GM12878 (cell line): Measurements from ENCODE around the gene ZNF507. TPM values are rescaled to one million over a fixed set of nuclear protein-coding genes. Genes with fewer than 3 reads are reported as not detected.

Experiments
- ATAC-seq: fragments of 200-7000 bp; cut with Tn5 transposase; 3 replicates; pipeline ENCODE4 v1.9.1; 2020; ENCODE audit warnings: mild to moderate bottlenecking, moderate library complexity
- BruUV-seq: library from RNA; stranded (reverse); fragments of 400-500 nt; replicated peaks from 2 replicates; lab custom pipeline; 2021; lab: Mats Ljungman, UMichigan
- CTCF ChIA-PET: fragments of 300-600 bp; sonication (Branson Sonifier 250); formaldehyde crosslinking; extraction: SDS; loops from one replicate; lab custom pipeline; 2021; ENCODE audit warnings: inconsistent platforms; lab: Yijun Ruan, JAX
- POLR2A ChIA-PET: fragments of 350-600 bp; formaldehyde crosslinking; extraction: SDS; loops from one replicate; lab custom pipeline; 2021; ENCODE audit warnings: inconsistent platforms; lab: Charles Lee
- RAD21 ChIA-PET: fragments of 300-600 bp; sonication (Branson Sonifier 250); formaldehyde crosslinking; loops from one replicate; lab custom pipeline; 2023; ENCODE audit warnings: antibody characterized with exemption; ENCODE audit not compliant: unreplicated experiment; lab: Charles Lee
- SMC1A ChIA-PET: fragments of 300-600 bp; sonication (Branson Sonifier 250); formaldehyde crosslinking; loops from one replicate; lab custom pipeline; 2023; ENCODE audit not compliant: unreplicated experiment, uncharacterized antibody; lab: Charles Lee
- DNase-seq: peaks from one replicate; pipeline ENCODE4 v3.0.0-alpha.2; 2011; ENCODE audit warnings: low read depth, low spot score
- FAIRE-seq: peaks from 3 replicates; lab custom pipeline; 2011; peaks lifted over from hg19 to GRCh38; lab: Jason Lieb, UNC
- H2AFZ ChIP-seq: 2 replicates; pipeline ENCODE4 v1.6.0; 2011; ENCODE audit warnings: low read depth, low read length, control low read depth; ENCODE audit not compliant: control insufficient read depth
- H3K27ac ChIP-seq: 2 replicates; pipeline ENCODE4 v1.5.1; 2011; ENCODE audit warnings: control low read depth; ENCODE audit not compliant: control insufficient read depth, insufficient read depth
- H3K27me3 ChIP-seq, 2 experiments: replicated peaks in 1 of 2; 2 replicates each; pipeline versions ENCODE4 v1.6.0 to v1.6.1; 2011; ENCODE audit warnings: low read length in 1 of 2; ENCODE audit not compliant: control insufficient read depth in 2 of 2, insufficient read depth in 2 of 2
- H3K36me3 ChIP-seq, 2 experiments: 2 replicates each; pipeline ENCODE4 v1.5.1; 2011; ENCODE audit warnings: low read length in 1 of 2; ENCODE audit not compliant: control insufficient read depth in 2 of 2, insufficient read depth in 2 of 2
- H3K4me1 ChIP-seq: 2 replicates; pipeline ENCODE4 v1.6.1; 2011; ENCODE audit warnings: mild to moderate bottlenecking, low read length, moderate library complexity, mixed read lengths; ENCODE audit not compliant: control insufficient read depth, insufficient read depth
- H3K4me2 ChIP-seq: 2 replicates; pipeline ENCODE4 v1.6.0; 2011; ENCODE audit warnings: control low read depth; ENCODE audit not compliant: control insufficient read depth, insufficient read depth
- H3K4me3 ChIP-seq: fragments of 200-600 bp; sonication (generic); 2 replicates; pipeline ENCODE4 v1.5.1; 2016
- H3K79me2 ChIP-seq: 2 replicates; pipeline ENCODE4 v1.6.0; 2011; ENCODE audit warnings: low read length; ENCODE audit not compliant: control insufficient read depth, insufficient read depth
- H3K9ac ChIP-seq: 2 replicates; pipeline ENCODE4 v1.8.0; 2011; ENCODE audit warnings: low read length, control low read depth, mixed read lengths; ENCODE audit not compliant: control insufficient read depth, insufficient read depth
- H3K9me3 ChIP-seq: replicated peaks from 3 replicates; pipeline ENCODE4 v1.5.1; 2011; ENCODE audit warnings: mild to moderate bottlenecking, low read length; ENCODE audit not compliant: control insufficient read depth, insufficient read depth
- H4K20me1 ChIP-seq: 2 replicates; pipeline ENCODE4 v1.6.0; 2011; ENCODE audit not compliant: control insufficient read depth, insufficient read depth
- CHD1 ChIP-seq: IDR thresholded peaks from 2 replicates; pipeline ENCODE4 v1.6.1; 2012; ENCODE audit warnings: low read depth, low read length, improper control_type of control experiment
- CHD2 ChIP-seq: IDR thresholded peaks from 2 replicates; pipeline ENCODE4 v1.6.1; 2011; ENCODE audit warnings: low read depth, low read length, improper control_type of control experiment, borderline replicate concordance
- EED ChIP-seq: sonication (generic); IDR thresholded peaks from 2 replicates; pipeline ENCODE4 v1.6.1; 2016; ENCODE audit warnings: antibody characterized with exemption, low read depth
- EGR1 ChIP-seq, 2 experiments: IDR thresholded peaks; 1 replicate in 1 of 2; 2 replicates in 1 of 2; pipeline ENCODE4 v1.6.1; 2011 to 2012; ENCODE audit warnings: low read depth in 2 of 2, low read length in 2 of 2, borderline replicate concordance in 1 of 2, mild to moderate bottlenecking in 1 of 2, moderate library complexity in 1 of 2
- GABPA ChIP-seq: IDR thresholded peaks from 2 replicates; pipeline ENCODE4 v1.6.1; 2014; ENCODE audit warnings: antibody characterized with exemption, low read depth, mild to moderate bottlenecking, inconsistent platforms
- MTA3 ChIP-seq: IDR thresholded peaks from 2 replicates; pipeline ENCODE4 v1.6.1; 2012; ENCODE audit warnings: low read length, inconsistent platforms, borderline replicate concordance
- MYC ChIP-seq: IDR thresholded peaks from 2 replicates; pipeline ENCODE4 v1.6.1; 2011; ENCODE audit warnings: mild to moderate bottlenecking, low read length, moderate library complexity, inconsistent platforms; ENCODE audit not compliant: insufficient read depth, insufficient replicate concordance, insufficient read length, severe bottlenecking
- PAX8 ChIP-seq: fragments of 450-650 bp; IDR thresholded peaks from 2 replicates; pipeline ENCODE4 v1.6.1; 2017; ENCODE audit warnings: mild to moderate bottlenecking, moderate library complexity
- POLR2A ChIP-seq: IDR thresholded peaks from 2 replicates; pipeline ENCODE4 v1.6.1; 2011; ENCODE audit warnings: low read depth, mild to moderate bottlenecking, low read length
- RB1 ChIP-seq: fragments of 450-650 bp; formaldehyde crosslinking; IDR thresholded peaks from 2 replicates; pipeline ENCODE4 v1.6.1; 2017; ENCODE audit warnings: mild to moderate bottlenecking, borderline replicate concordance
- SPI1 ChIP-seq: IDR thresholded peaks from 2 replicates; pipeline ENCODE4 v1.6.1; 2011; ENCODE audit warnings: low read depth, mild to moderate bottlenecking, low read length, moderate library complexity, borderline replicate concordance; ENCODE audit not compliant: insufficient read depth
- STAT3 ChIP-seq: IDR thresholded peaks from 2 replicates; pipeline ENCODE4 v1.6.1; 2011; ENCODE audit warnings: low read depth, low read length, improper control_type of control experiment
- YY1 ChIP-seq: IDR thresholded peaks from 2 replicates; pipeline ENCODE4 v1.6.1; 2011; ENCODE audit warnings: low read depth, mild to moderate bottlenecking, low read length
- WGBS: methylation state at CpG from one replicate; pipeline ENCODE4 v1.1.6; 2016; ENCODE audit warnings: low lambda C conversion rate; ENCODE audit not compliant: insufficient replicate concordance, insufficient coverage; ENCODE audit errors: missing lambda C conversion rate; 5-methylcytosine and 5-hydroxymethylcytosine counted together
- in situ Hi-C: fragments of 300-500 bp; cut with MboI; formaldehyde crosslinking; loops from 9 replicates; pipeline ENCODE4 v1.14.3; 2018; ENCODE audit warnings: mixed read lengths
- intact Hi-C: fragments of 100-400 bp; cut with micrococcal nuclease; formaldehyde crosslinking; loops from one replicate; pipeline ENCODE4 v1.14.2; 2022; ENCODE audit not compliant: unreplicated experiment
- polyA plus RNA-seq, 11 experiments: library from polyadenylated mRNA; depleted of rRNA in 4 of 11; unstranded in 6 of 11; stranded (reverse) in 5 of 11; fragments of >200 nt; fragmentation: Nextera tagmentation in 4 of 11; fragmentation: Illumina TruSeq in 1 of 11; extraction: Ambion mirVana in 4 of 11; extraction: Trizol in 1 of 11; gene quantifications; 1 replicate in 1 of 11; 2 replicates in 10 of 11; pipeline versions ENCODE4 v1.2.1 to v1.2.3, GENCODE V29; 2011 to 2016; ENCODE audit warnings: inconsistent platforms in 2 of 11, missing spikeins in 2 of 11, low read depth in 1 of 11
- total RNA-seq, 4 experiments: library from RNA; depleted of rRNA in 3 of 4; stranded (reverse); fragments of >200 nt in 3 of 4; fragmentation: Illumina TruSeq in 1 of 4; extraction: Trizol in 1 of 4; gene quantifications; 2 replicates each; pipeline versions ENCODE4 v1.2.1 to v1.2.3, GENCODE V29; 2013 to 2021
- TF ChIP-seq, protein P1 (sequence below): fragments of 450-650 bp; IDR thresholded peaks from 2 replicates; pipeline ENCODE4 v1.6.1; 2017; ENCODE audit warnings: borderline replicate concordance
- TF ChIP-seq, protein P2 (sequence below): fragments of 450-650 bp; IDR thresholded peaks from 2 replicates; pipeline ENCODE4 v1.6.1; 2016; ENCODE audit warnings: mild to moderate bottlenecking
- TF ChIP-seq, protein P3 (sequence below): IDR thresholded peaks from 2 replicates; pipeline ENCODE4 v1.6.1; 2011; ENCODE audit warnings: low read depth, low read length, improper control_type of control experiment, borderline replicate concordance
- TF ChIP-seq, protein P4 (sequence below): IDR thresholded peaks from 2 replicates; pipeline ENCODE4 v1.6.1; 2012; ENCODE audit warnings: low read depth, low read length, improper control_type of control experiment

Gene ZNF507
- total and polyA plus RNA-seq, 10 of the 15 experiments (the other 5 are each of a cell fraction or from before 2014, with no cell fraction given) = 2.3 to 18.4 (median 10.1) TPM

DNA sequence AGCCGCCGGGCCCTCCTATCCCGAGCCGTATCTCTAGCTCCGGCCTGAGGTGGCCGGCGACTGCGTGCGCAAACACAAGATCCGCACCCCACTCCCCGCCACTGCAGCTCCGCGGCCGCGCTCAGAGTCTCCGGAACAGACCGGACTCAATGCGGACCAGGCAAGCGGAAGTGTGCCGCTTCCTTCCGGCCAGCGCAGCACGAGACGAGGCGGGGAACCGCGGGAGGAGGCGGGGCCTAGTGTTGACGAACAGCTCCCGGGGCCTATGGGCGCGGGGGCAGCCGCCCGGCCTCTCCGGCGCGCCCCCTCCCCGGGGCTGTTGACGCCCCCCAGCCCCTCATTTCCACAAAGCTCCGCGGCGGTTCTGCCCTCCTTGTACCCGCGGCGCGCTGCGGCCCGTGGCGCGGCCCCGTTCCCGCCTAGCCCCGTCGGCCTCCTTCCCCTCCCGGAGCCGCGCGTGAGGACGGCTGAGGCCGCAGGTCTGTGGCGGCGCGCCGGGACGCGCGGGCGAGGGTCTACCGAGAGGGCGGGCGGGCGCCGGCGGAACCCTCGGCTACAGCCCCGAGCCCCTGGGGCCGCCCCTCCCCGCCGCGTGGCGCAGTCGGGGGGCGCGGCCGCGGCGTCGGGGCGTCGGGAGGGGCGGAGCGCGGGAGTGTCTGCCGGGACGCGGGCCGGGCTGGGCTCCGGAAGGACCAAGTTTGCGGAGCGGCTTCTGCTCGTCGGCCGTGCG, 60.2 kb downstream of the ZNF507 start, which contains the start of gene DPY19L3:
Gene DPY19L3 (plus strand): TSS at position 340 of the 730 bp plus-strand sequence. CDS start 2,484 bp downstream, outside the sequence.
- Histone ChIP-seq H3K4me2 (peak within 1 kb of the TSS; percentile 97), H3K9me3 (no peaks in the 10 kb centered on the region; the same call in 2 of the 3 replicates), H3K27ac (peak within 1 kb of the TSS; percentile 97), H3K9ac (peak within 1 kb of the TSS; percentile 99), H3K4me1 (peaks cover 12% of the 10 kb centered on the region), H3K36me3 (0 out of 4 replicates have a peak, but pooled peaks cover 0 to 8% of the 10 kb centered on the region in 2 experiments), H2AFZ (peak within 1 kb of the TSS; percentile 87), H3K79me2 (peaks cover 21% of the 10 kb centered on the region), H3K4me3 (peak within 1 kb of the TSS; percentile 97), H3K27me3 (no peaks in the 10 kb centered on the region), H4K20me1 (no peaks in the 10 kb centered on the region)
- CTCF ChIA-PET = no interaction called here
- FAIRE-seq = peak; percentile 81
- POLR2A ChIA-PET = interaction anchor here (0.7 to 1.6 kb wide), 3 partner anchors 10 to 47 kb away, joined by 3 to 4 read pairs (median 3); no protein-coding TSS in a partner anchor
- RAD21 ChIA-PET = interaction anchor here (1.2 kb wide), 1 partner anchor 54 kb away, joined by 3 read pairs; no protein-coding TSS in a partner anchor
- no TSS peak for BruUV-seq
- DNase-seq = peak; percentile 59
- WGBS = 2% methylated on average over 54 of the region's 104 CpGs
- SMC1A ChIA-PET = interaction anchor here (0.8 kb wide), 1 partner anchor 53 kb away, joined by 3 read pairs; no protein-coding TSS in a partner anchor
- peak; percentile 97 for ATAC-seq
- intact Hi-C loops (loop anchor here (5.0 kb wide), 2 partner anchors 58 to 177 kb away; partner anchors contain the start of genes PDCD5 and ZNF507), in situ Hi-C loops (loop anchor here (10.0 kb wide), 1 partner anchor 179 kb away; the partner anchor contains the start of gene PDCD5)
- TF ChIP-seq CHD2 (peak; percentile 82), MYC (peak; percentile 62), PAX8 (no peak), POLR2A (peak; percentile 99), RB1 (peak; percentile 48; the same call in 1 of the 2 replicates), STAT3 (no peak), EGR1 (IDR thresholded peaks at IDR 0.05; ENCODE audit: borderline replicate concordance in 1 of 2, low read depth in 2 of 2, low read length in 2 of 2) (peak; percentile 22 to 44), GABPA (peak; percentile 92), YY1 (0 out of 2 replicates have a peak, but pooled peaks have one; percentile 7), MTA3 (no peak), SPI1 (peak; percentile 67; the same call in 1 of the 2 replicates), EED (0 out of 2 replicates have a peak, but pooled peaks have one; percentile 6), CHD1 (no peak)
- TF ChIP-seq, protein P1, sequence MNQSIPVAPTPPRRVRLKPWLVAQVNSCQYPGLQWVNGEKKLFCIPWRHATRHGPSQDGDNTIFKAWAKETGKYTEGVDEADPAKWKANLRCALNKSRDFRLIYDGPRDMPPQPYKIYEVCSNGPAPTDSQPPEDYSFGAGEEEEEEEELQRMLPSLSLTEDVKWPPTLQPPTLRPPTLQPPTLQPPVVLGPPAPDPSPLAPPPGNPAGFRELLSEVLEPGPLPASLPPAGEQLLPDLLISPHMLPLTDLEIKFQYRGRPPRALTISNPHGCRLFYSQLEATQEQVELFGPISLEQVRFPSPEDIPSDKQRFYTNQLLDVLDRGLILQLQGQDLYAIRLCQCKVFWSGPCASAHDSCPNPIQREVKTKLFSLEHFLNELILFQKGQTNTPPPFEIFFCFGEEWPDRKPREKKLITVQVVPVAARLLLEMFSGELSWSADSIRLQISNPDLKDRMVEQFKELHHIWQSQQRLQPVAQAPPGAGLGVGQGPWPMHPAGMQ = no peak
- TF ChIP-seq, protein P2, sequence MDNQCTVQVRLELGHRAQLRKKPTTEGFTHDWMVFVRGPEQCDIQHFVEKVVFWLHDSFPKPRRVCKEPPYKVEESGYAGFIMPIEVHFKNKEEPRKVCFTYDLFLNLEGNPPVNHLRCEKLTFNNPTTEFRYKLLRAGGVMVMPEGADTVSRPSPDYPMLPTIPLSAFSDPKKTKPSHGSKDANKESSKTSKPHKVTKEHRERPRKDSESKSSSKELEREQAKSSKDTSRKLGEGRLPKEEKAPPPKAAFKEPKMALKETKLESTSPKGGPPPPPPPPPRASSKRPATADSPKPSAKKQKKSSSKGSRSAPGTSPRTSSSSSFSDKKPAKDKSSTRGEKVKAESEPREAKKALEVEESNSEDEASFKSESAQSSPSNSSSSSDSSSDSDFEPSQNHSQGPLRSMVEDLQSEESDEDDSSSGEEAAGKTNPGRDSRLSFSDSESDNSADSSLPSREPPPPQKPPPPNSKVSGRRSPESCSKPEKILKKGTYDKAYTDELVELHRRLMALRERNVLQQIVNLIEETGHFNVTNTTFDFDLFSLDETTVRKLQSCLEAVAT = no peak
- TF ChIP-seq, protein P3, sequence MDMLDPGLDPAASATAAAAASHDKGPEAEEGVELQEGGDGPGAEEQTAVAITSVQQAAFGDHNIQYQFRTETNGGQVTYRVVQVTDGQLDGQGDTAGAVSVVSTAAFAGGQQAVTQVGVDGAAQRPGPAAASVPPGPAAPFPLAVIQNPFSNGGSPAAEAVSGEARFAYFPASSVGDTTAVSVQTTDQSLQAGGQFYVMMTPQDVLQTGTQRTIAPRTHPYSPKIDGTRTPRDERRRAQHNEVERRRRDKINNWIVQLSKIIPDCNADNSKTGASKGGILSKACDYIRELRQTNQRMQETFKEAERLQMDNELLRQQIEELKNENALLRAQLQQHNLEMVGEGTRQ = no peak
- TF ChIP-seq, protein P4, sequence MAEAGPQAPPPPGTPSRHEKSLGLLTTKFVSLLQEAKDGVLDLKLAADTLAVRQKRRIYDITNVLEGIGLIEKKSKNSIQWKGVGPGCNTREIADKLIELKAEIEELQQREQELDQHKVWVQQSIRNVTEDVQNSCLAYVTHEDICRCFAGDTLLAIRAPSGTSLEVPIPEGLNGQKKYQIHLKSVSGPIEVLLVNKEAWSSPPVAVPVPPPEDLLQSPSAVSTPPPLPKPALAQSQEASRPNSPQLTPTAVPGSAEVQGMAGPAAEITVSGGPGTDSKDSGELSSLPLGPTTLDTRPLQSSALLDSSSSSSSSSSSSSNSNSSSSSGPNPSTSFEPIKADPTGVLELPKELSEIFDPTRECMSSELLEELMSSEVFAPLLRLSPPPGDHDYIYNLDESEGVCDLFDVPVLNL = no peak
